Measurements from ENCODE around the gene CDH23. TPM values are rescaled to one million over a fixed set of nuclear protein-coding genes. Genes with fewer than 3 reads are reported as not detected.
A peak's percentile ranks its signal among the peaks of the same experiment; 100 is the strongest.

CDH23 gene
- total RNA-seq, 2 experiments from 2014 or later = 1.6 TPM

GRCh38 chr10:71842856-71843686, 446.4 kb downstream of the CDH23 start:
- CTCF ChIA-PET = interaction anchor here (0.9 to 1.4 kb wide), 3 partner anchors 9 to 205 kb away, joined by 3 to 5 read pairs (median 4); no protein-coding TSS in a partner anchor
- Mint-ChIP-seq H3K36me3 (ENCODE audit: low read depth) (peaks cover 1% of the 10 kb centered on the region), H3K4me3 (no peak overlapping the region), H3K9me3 (no peaks in the 10 kb centered on the region), H3K27me3 (ENCODE audit: low read depth) (no peaks in the 10 kb centered on the region), H3K27ac (no peak overlapping the region), H3K4me1 (ENCODE audit: low read depth) (peaks cover 71% of the 10 kb centered on the region)
- intact Hi-C loops (cut with micrococcal nuclease) = no loop called here
- DNase-seq = no peak

- Mint-ChIP-seq H3K4me3 (no peak overlapping the region), H3K27ac (no peak overlapping the region), H3K4me1 (ENCODE audit: low read depth) (peaks cover 71% of the 10 kb centered on the region), H3K27me3 (ENCODE audit: low read depth) (no peaks in the 10 kb centered on the region), H3K9me3 (no peaks in the 10 kb centered on the region), H3K36me3 (ENCODE audit: low read depth) (peaks cover 1% of the 10 kb centered on the region)
- CTCF ChIA-PET = no interaction called here
- intact Hi-C loops (cut with micrococcal nuclease) = no loop called here
- DNase-seq = no peak
Observed at GRCh38 chr10:71844084-71844483, 447.4 kb downstream of the CDH23 start.

- DNase-seq = no peak
- H3K4me1 Mint-ChIP-seq (ENCODE audit: low read depth) = peaks cover 71% of the 10 kb centered on the region
- H3K36me3 Mint-ChIP-seq (ENCODE audit: low read depth) = peaks cover 1% of the 10 kb centered on the region
- H3K27me3 Mint-ChIP-seq (ENCODE audit: low read depth) = no peaks in the 10 kb centered on the region
- intact Hi-C loops (cut with micrococcal nuclease) = no loop called here
- no peaks in the 10 kb centered on the region for H3K9me3 Mint-ChIP-seq
- H3K4me3 Mint-ChIP-seq = no peak overlapping the region
- CTCF ChIA-PET = interaction anchor here (0.8 to 1.2 kb wide), 2 partner anchors 45 to 204 kb away, joined by 4 read pairs; no protein-coding TSS in a partner anchor
- no peak overlapping the region for H3K27ac Mint-ChIP-seq
Observed at GRCh38 chr10:71844695-71845094, 448.0 kb downstream of the CDH23 start.

- peaks cover 69% of the 10 kb centered on the region for H3K4me1 Mint-ChIP-seq (ENCODE audit: low read depth)
- no peak for DNase-seq
- H3K4me3 Mint-ChIP-seq = no peak overlapping the region
- no peak overlapping the region for H3K27ac Mint-ChIP-seq
- CTCF ChIA-PET = interaction anchor here (0.8 to 1.5 kb wide), 4 partner anchors 21 to 203 kb away, joined by 3 to 5 read pairs (median 4); no protein-coding TSS in a partner anchor
- no peaks in the 10 kb centered on the region for H3K27me3 Mint-ChIP-seq (ENCODE audit: low read depth)
- peaks cover 4% of the 10 kb centered on the region for H3K36me3 Mint-ChIP-seq (ENCODE audit: low read depth)
- intact Hi-C loops (cut with micrococcal nuclease) = no loop called here
- H3K9me3 Mint-ChIP-seq = no peaks in the 10 kb centered on the region
Observed at GRCh38 chr10:71845410-71846405, 449.0 kb downstream of the CDH23 start.

- peaks cover 4% of the 10 kb centered on the region for H3K36me3 Mint-ChIP-seq (ENCODE audit: low read depth)
- H3K4me1 Mint-ChIP-seq (ENCODE audit: low read depth) = peaks cover 71% of the 10 kb centered on the region
- CTCF ChIA-PET = no interaction called here
- intact Hi-C loops (cut with micrococcal nuclease) = no loop called here
- H3K27ac Mint-ChIP-seq = no peak overlapping the region
- no peak for DNase-seq
- no peaks in the 10 kb centered on the region for H3K9me3 Mint-ChIP-seq
- H3K27me3 Mint-ChIP-seq (ENCODE audit: low read depth) = no peaks in the 10 kb centered on the region
- H3K4me3 Mint-ChIP-seq = no peak overlapping the region
Observed at GRCh38 chr10:71846816-71847215, 450.1 kb downstream of the CDH23 start.

- H3K4me1 Mint-ChIP-seq (ENCODE audit: low read depth) = peaks cover 69% of the 10 kb centered on the region
- H3K27ac Mint-ChIP-seq = no peak overlapping the region
- H3K36me3 Mint-ChIP-seq (ENCODE audit: low read depth) = peaks cover 4% of the 10 kb centered on the region
- H3K4me3 Mint-ChIP-seq = no peak overlapping the region
- no peaks in the 10 kb centered on the region for H3K27me3 Mint-ChIP-seq (ENCODE audit: low read depth)
- H3K9me3 Mint-ChIP-seq = no peaks in the 10 kb centered on the region
- CTCF ChIA-PET = no interaction called here
- DNase-seq = no peak
- intact Hi-C loops (cut with micrococcal nuclease) = no loop called here
Observed at GRCh38 chr10:71847418-71847817, 450.7 kb downstream of the CDH23 start.

GRCh38 chr10:71848325-71849275, 451.9 kb downstream of the CDH23 start:
- Mint-ChIP-seq H3K36me3 (ENCODE audit: low read depth) (peaks cover 4% of the 10 kb centered on the region), H3K9me3 (no peaks in the 10 kb centered on the region), H3K27me3 (ENCODE audit: low read depth) (no peaks in the 10 kb centered on the region), H3K27ac (no peak overlapping the region), H3K4me3 (peak overlapping the region; percentile 12), H3K4me1 (ENCODE audit: low read depth) (peaks cover 58% of the 10 kb centered on the region)
- CTCF ChIA-PET = interaction anchor here (1.5 to 2.8 kb wide), 2 partner anchors 10 to 47 kb away, joined by 4 to 22 read pairs; no protein-coding TSS in a partner anchor
- no peak for DNase-seq
- intact Hi-C loops (cut with micrococcal nuclease) = no loop called here

GRCh38 chr10:71849461-71849908, 452.8 kb downstream of the CDH23 start:
- peak overlapping the region; percentile 91 for H3K4me3 Mint-ChIP-seq
- H3K4me1 Mint-ChIP-seq (ENCODE audit: low read depth) = peaks cover 50% of the 10 kb centered on the region
- CTCF ChIA-PET = interaction anchor here (1.0 to 2.8 kb wide), 3 partner anchors 11 to 84 kb away, joined by 3 to 22 read pairs (median 5); no protein-coding TSS in a partner anchor
- H3K27me3 Mint-ChIP-seq (ENCODE audit: low read depth) = no peaks in the 10 kb centered on the region
- peaks cover 4% of the 10 kb centered on the region for H3K36me3 Mint-ChIP-seq (ENCODE audit: low read depth)
- intact Hi-C loops (cut with micrococcal nuclease) = no loop called here
- DNase-seq = no peak
- no peak overlapping the region for H3K27ac Mint-ChIP-seq
- no peaks in the 10 kb centered on the region for H3K9me3 Mint-ChIP-seq

- H3K36me3 Mint-ChIP-seq (ENCODE audit: low read depth) = peaks cover 3% of the 10 kb centered on the region
- peaks cover 46% of the 10 kb centered on the region for H3K4me1 Mint-ChIP-seq (ENCODE audit: low read depth)
- intact Hi-C loops (cut with micrococcal nuclease) = no loop called here
- H3K27ac Mint-ChIP-seq = peak overlapping the region; percentile 65
- no peaks in the 10 kb centered on the region for H3K27me3 Mint-ChIP-seq (ENCODE audit: low read depth)
- H3K9me3 Mint-ChIP-seq = no peaks in the 10 kb centered on the region
- no peak for DNase-seq
- H3K4me3 Mint-ChIP-seq = peak overlapping the region; percentile 91
- CTCF ChIA-PET = interaction anchor here (0.7 to 2.8 kb wide), 4 partner anchors 12 to 1396 kb away, joined by 3 to 22 read pairs (median 6); no protein-coding TSS in a partner anchor
Observed at GRCh38 chr10:71850021-71850742, 453.5 kb downstream of the CDH23 start.

GRCh38 chr10:71850743-71851464, 454.2 kb downstream of the CDH23 start, which contains the start of gene PSAP:
Gene PSAP, minus strand, starts transcription at chr10:71851251. Its CDS starts 30 bp downstream, at chr10:71851221.
- Mint-ChIP-seq H3K36me3 (ENCODE audit: low read depth) (peaks cover 3% of the 10 kb centered on the region), H3K4me1 (ENCODE audit: low read depth) (peaks cover 42% of the 10 kb centered on the region), H3K27me3 (ENCODE audit: low read depth) (no peaks in the 10 kb centered on the region), H3K4me3 (peak within 1 kb of the TSS; percentile 91), H3K27ac (peak within 1 kb of the TSS; percentile 65), H3K9me3 (no peaks in the 10 kb centered on the region)
- CTCF ChIA-PET = interaction anchor here (0.6 to 2.8 kb wide), 6 partner anchors 12 to 198 kb away, joined by 3 to 22 read pairs (median 4); no protein-coding TSS in a partner anchor
- peak; percentile 99 for DNase-seq
- intact Hi-C loops (cut with micrococcal nuclease) = loop anchor here (1.0 kb wide), 1 partner anchor 78 kb away; the partner anchor contains the start of gene VSIR
